KMS-11 (cell line): ENCODE results near the gene PLD3.

Experiments used
- H2AFZ ChIP-seq: fragments of 200-600 bp; sonication (generic); 2 replicates; pipeline ENCODE4 v1.6.1; 2016; ENCODE audit warnings: antibody characterized with exemption, mixed run types, low read depth
- H3K27ac ChIP-seq: fragments of 200-600 bp; sonication (generic); 2 replicates; pipeline ENCODE4 v1.6.1; 2016; ENCODE audit warnings: mild to moderate bottlenecking, mixed run types
- H3K27me3 ChIP-seq: fragments of 200-600 bp; sonication (generic); 2 replicates; pipeline ENCODE4 v1.6.1; 2017; ENCODE audit warnings: mild to moderate bottlenecking, low read depth, mixed run types, moderate library complexity; ENCODE audit not compliant: insufficient read depth
- H3K36me3 ChIP-seq: fragments of 200-600 bp; sonication (generic); 2 replicates; pipeline ENCODE4 v1.6.1; 2017; ENCODE audit warnings: mild to moderate bottlenecking, mixed run types; ENCODE audit not compliant: insufficient read depth
- H3K4me1 ChIP-seq: fragments of 200-600 bp; sonication (generic); 2 replicates; pipeline ENCODE4 v1.6.1; 2016; ENCODE audit warnings: mild to moderate bottlenecking, low read depth, mixed run types; ENCODE audit not compliant: poor library complexity, severe bottlenecking
- H3K4me2 ChIP-seq: fragments of 200-600 bp; sonication (generic); 2 replicates; pipeline ENCODE4 v1.7.0; 2016; ENCODE audit warnings: mild to moderate bottlenecking, mixed run types
- H3K4me3 ChIP-seq: fragments of 200-600 bp; sonication (generic); IDR thresholded peaks from 2 replicates; pipeline ENCODE4 v1.6.1; 2017; ENCODE audit warnings: low read depth, low read length, mixed read lengths; ENCODE audit not compliant: insufficient read depth
- H3K79me2 ChIP-seq: fragments of 200-600 bp; sonication (generic); 2 replicates; pipeline ENCODE4 v1.6.1; 2016; ENCODE audit warnings: low read depth, mixed run types; ENCODE audit not compliant: insufficient read depth
- H3K9ac ChIP-seq: fragments of 200-600 bp; sonication (generic); 2 replicates; pipeline ENCODE4 v1.6.1; 2016; ENCODE audit warnings: mild to moderate bottlenecking, mixed run types
- H4K20me1 ChIP-seq: fragments of 200-600 bp; sonication (generic); 2 replicates; pipeline ENCODE4 v1.6.1; 2016; ENCODE audit warnings: mild to moderate bottlenecking, mixed run types; ENCODE audit not compliant: insufficient read depth
- CTCF ChIP-seq: fragments of 200-600 bp; sonication (generic); conservative IDR thresholded peaks from 2 replicates; pipeline ENCODE4 v1.6.1; 2017; ENCODE audit warnings: low read depth, mild to moderate bottlenecking, antibody characterized with exemption, low read length, moderate library complexity, mixed read lengths

Gene PLD3

GRCh38 chr19:40320558-40320935 is 27.9 kb upstream of the PLD3 start:
- Histone ChIP-seq H3K9ac (no peak overlapping the region), H3K27me3 (no peaks in the 10 kb centered on the region), H3K4me2 (no peak overlapping the region), H3K27ac (no peak overlapping the region), H3K79me2 (no peaks in the 10 kb centered on the region), H2AFZ (no peak overlapping the region), H3K36me3 (peaks cover 6% of the 10 kb centered on the region; the same call in 1 of the 2 replicates), H4K20me1 (no peaks in the 10 kb centered on the region), H3K4me1 (no peaks in the 10 kb centered on the region), H3K4me3 (no peak overlapping the region)
- no peak for TF ChIP-seq CTCF

- Histone ChIP-seq H3K9ac (no peak overlapping the region), H3K4me2 (no peak overlapping the region), H2AFZ (no peak overlapping the region), H3K79me2 (no peaks in the 10 kb centered on the region), H3K4me1 (no peaks in the 10 kb centered on the region), H3K36me3 (peaks cover 6% of the 10 kb centered on the region; the same call in 1 of the 2 replicates), H3K27ac (no peak overlapping the region), H3K4me3 (no peak overlapping the region), H4K20me1 (no peaks in the 10 kb centered on the region), H3K27me3 (no peaks in the 10 kb centered on the region)
- TF ChIP-seq CTCF, result no peak
Observed at GRCh38 chr19:40321076-40321475, 27.4 kb upstream of the PLD3 start.

- no peak overlapping the region for H3K4me2 ChIP-seq
- H3K36me3 ChIP-seq, result peaks cover 6% of the 10 kb centered on the region; the same call in 1 of the 2 replicates
- no peak overlapping the region for H3K27ac ChIP-seq
- H2AFZ ChIP-seq, result no peak overlapping the region
- no peak overlapping the region for H3K9ac ChIP-seq
- H3K4me1 ChIP-seq, result no peaks in the 10 kb centered on the region
- no peaks in the 10 kb centered on the region for H4K20me1 ChIP-seq
- no peak overlapping the region for H3K4me3 ChIP-seq
- TF ChIP-seq CTCF, result no peak
- H3K27me3 ChIP-seq, result no peaks in the 10 kb centered on the region
- no peaks in the 10 kb centered on the region for H3K79me2 ChIP-seq
Observed at GRCh38 chr19:40321566-40322270, 26.8 kb upstream of the PLD3 start.

DNA sequence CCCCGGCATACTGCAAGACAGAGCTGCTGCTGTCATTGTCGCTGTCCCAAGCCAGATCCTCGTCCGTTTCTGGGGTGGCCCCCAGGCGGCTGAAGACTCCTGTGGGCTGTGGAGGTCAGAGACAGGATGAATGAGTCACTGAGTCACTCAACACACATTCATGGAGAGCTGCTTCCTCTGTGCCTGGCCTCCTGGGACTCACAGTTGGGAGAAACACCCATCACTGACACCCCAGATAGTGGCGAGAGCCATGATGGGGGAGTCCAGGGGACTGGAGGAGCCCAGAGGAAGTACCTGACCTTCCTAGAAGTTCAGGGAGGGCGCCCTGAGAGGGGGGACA is 26.3 kb upstream of the PLD3 start:
- Histone ChIP-seq H4K20me1 (no peaks in the 10 kb centered on the region), H3K4me3 (no peak overlapping the region), H3K27ac (no peak overlapping the region), H3K4me2 (no peak overlapping the region), H2AFZ (no peak overlapping the region), H3K27me3 (no peaks in the 10 kb centered on the region), H3K36me3 (peaks cover 6% of the 10 kb centered on the region; the same call in 1 of the 2 replicates), H3K4me1 (no peaks in the 10 kb centered on the region), H3K9ac (no peak overlapping the region), H3K79me2 (no peaks in the 10 kb centered on the region)
- TF ChIP-seq CTCF, result no peak
